ENCODE data around the gene NEFH. TPM values are rescaled to one million over a fixed set of nuclear protein-coding genes. Genes with fewer than 3 reads are reported as not detected.
A peak's percentile ranks its signal among the peaks of the same experiment; 100 is the strongest.

Gene NEFH
- total RNA-seq, 2 experiments from 2014 or later = 0.05 to 0.06 TPM

GRCh38 chr22:29477723-29478318, 2.2 kb upstream of the NEFH start:
- Mint-ChIP-seq H3K4me3 (no peak overlapping the region), H3K36me3 (ENCODE audit: low read depth) (no peaks in the 10 kb centered on the region), H3K27ac (no peak overlapping the region), H3K27me3 (peaks cover 73% of the 10 kb centered on the region), H3K9me3 (no peaks in the 10 kb centered on the region), H3K4me1 (ENCODE audit: low read depth) (peaks cover 19% of the 10 kb centered on the region)
- ATAC-seq (ENCODE audit: poor library complexity) (no peak), DNase-seq (no peak)
- Histone ChIP-seq H3K36me3 (ENCODE audit: insufficient read depth, low read length) (no peaks in the 10 kb centered on the region), H3K4me3 (ENCODE audit: low read length) (no peak overlapping the region), H3K4me1 (ENCODE audit: insufficient read depth, low read length) (peaks cover 22% of the 10 kb centered on the region), H3K9me3 (ENCODE audit: control insufficient read depth in 1 of 2, insufficient read depth in 1 of 2, low read length in 2 of 2) (peaks cover 0 to 18% of the 10 kb centered on the region in 2 experiments), H3K27ac (ENCODE audit: low read depth in 1 of 2, low read length in 2 of 2) (no peak overlapping the region), H3K27me3 (ENCODE audit: control insufficient read depth in 1 of 2, insufficient read depth in 2 of 2, low read length in 2 of 2) (peaks cover 44 to 45% of the 10 kb centered on the region in 2 experiments)
- no peak for TF ChIP-seq CTCF (IDR thresholded peaks at IDR 0.05)
- intact Hi-C loops (cut with DNase I, micrococcal nuclease) = loop anchor here in 1 of 2 experiments (10.0 kb wide), 1 partner anchor 83 kb away; no protein-coding TSS in a partner anchor
- CTCF ChIA-PET = no interaction called here
- POLR2A ChIA-PET = no interaction called here

- Histone ChIP-seq H3K4me3 (ENCODE audit: low read length) (no peak overlapping the region), H3K27ac (ENCODE audit: low read depth in 1 of 2, low read length in 2 of 2) (no peak overlapping the region), H3K27me3 (ENCODE audit: control insufficient read depth in 1 of 2, insufficient read depth in 2 of 2, low read length in 2 of 2) (peaks cover 44 to 45% of the 10 kb centered on the region in 2 experiments), H3K36me3 (ENCODE audit: insufficient read depth, low read length) (no peaks in the 10 kb centered on the region), H3K4me1 (ENCODE audit: insufficient read depth, low read length) (peaks cover 22% of the 10 kb centered on the region), H3K9me3 (ENCODE audit: control insufficient read depth in 1 of 2, insufficient read depth in 1 of 2, low read length in 2 of 2) (peaks cover 0 to 18% of the 10 kb centered on the region in 2 experiments)
- Mint-ChIP-seq H3K4me1 (ENCODE audit: low read depth) (peaks cover 19% of the 10 kb centered on the region), H3K9me3 (no peaks in the 10 kb centered on the region), H3K27me3 (peaks cover 73% of the 10 kb centered on the region), H3K4me3 (peak overlapping the region; percentile 34), H3K36me3 (ENCODE audit: low read depth) (no peaks in the 10 kb centered on the region), H3K27ac (no peak overlapping the region)
- intact Hi-C loops (cut with DNase I, micrococcal nuclease) = loop anchor here in 1 of 2 experiments (10.0 kb wide), 1 partner anchor 84 kb away; no protein-coding TSS in a partner anchor
- CTCF ChIA-PET = no interaction called here
- peak; percentile 77 for ATAC-seq (ENCODE audit: poor library complexity)
- no peak for TF ChIP-seq CTCF (IDR thresholded peaks at IDR 0.05)
- POLR2A ChIA-PET = no interaction called here
- peak in 9 of 14 experiments; percentile 10 to 43 (median 24) for DNase-seq
Observed at GRCh38 chr22:29478326-29479276, 1.4 kb upstream of the NEFH start.

- Histone ChIP-seq H3K27me3 (ENCODE audit: control insufficient read depth in 1 of 2, insufficient read depth in 2 of 2, low read length in 2 of 2) (peaks cover 44 to 45% of the 10 kb centered on the region in 2 experiments), H3K4me1 (ENCODE audit: insufficient read depth, low read length) (peaks cover 22% of the 10 kb centered on the region), H3K27ac (ENCODE audit: low read depth in 1 of 2, low read length in 2 of 2) (no peak overlapping the region), H3K9me3 (ENCODE audit: control insufficient read depth in 1 of 2, insufficient read depth in 1 of 2, low read length in 2 of 2) (peaks cover 0 to 18% of the 10 kb centered on the region in 2 experiments), H3K4me3 (ENCODE audit: low read length) (no peak overlapping the region), H3K36me3 (ENCODE audit: insufficient read depth, low read length) (no peaks in the 10 kb centered on the region)
- no peak overlapping the region for H3K27ac Mint-ChIP-seq
- no peak for DNase-seq
- peaks cover 64% of the 10 kb centered on the region for H3K27me3 Mint-ChIP-seq
- ChIA-PET CTCF (no interaction called here), POLR2A (no interaction called here)
- H3K9me3 Mint-ChIP-seq = no peaks in the 10 kb centered on the region
- H3K4me1 Mint-ChIP-seq (ENCODE audit: low read depth) = peaks cover 19% of the 10 kb centered on the region
- no peak for TF ChIP-seq CTCF (IDR thresholded peaks at IDR 0.05)
- H3K4me3 Mint-ChIP-seq = no peak overlapping the region
- no peak for ATAC-seq (ENCODE audit: poor library complexity)
- intact Hi-C loops (cut with DNase I, micrococcal nuclease) = no loop called here
- H3K36me3 Mint-ChIP-seq (ENCODE audit: low read depth) = no peaks in the 10 kb centered on the region
Observed at GRCh38 chr22:29480262-29480511, 169 bp downstream of the NEFH start.
